GM12891 (cell line): ENCODE data around the gene MOB3B.

ENCODE experiments used
- PAX5 ChIP-seq: IDR thresholded peaks from 2 replicates; pipeline ENCODE4 v1.6.1; 2011; ENCODE audit warnings: low read length, moderate library complexity, mild to moderate bottlenecking; ENCODE audit not compliant: insufficient read depth, severe bottlenecking
- POLR2A ChIP-seq: IDR thresholded peaks from 2 replicates; pipeline ENCODE4 v1.6.1; 2011; ENCODE audit warnings: low read depth, low read length, control low read depth
- POLR2AphosphoS5 ChIP-seq: IDR thresholded peaks from 2 replicates; pipeline ENCODE4 v1.6.1; 2011; ENCODE audit warnings: low read depth, low read length, control low read depth
- SPI1 ChIP-seq: IDR thresholded peaks from 2 replicates; pipeline ENCODE4 v1.6.1; 2011; ENCODE audit warnings: low read depth, low read length, control low read depth

DNA sequence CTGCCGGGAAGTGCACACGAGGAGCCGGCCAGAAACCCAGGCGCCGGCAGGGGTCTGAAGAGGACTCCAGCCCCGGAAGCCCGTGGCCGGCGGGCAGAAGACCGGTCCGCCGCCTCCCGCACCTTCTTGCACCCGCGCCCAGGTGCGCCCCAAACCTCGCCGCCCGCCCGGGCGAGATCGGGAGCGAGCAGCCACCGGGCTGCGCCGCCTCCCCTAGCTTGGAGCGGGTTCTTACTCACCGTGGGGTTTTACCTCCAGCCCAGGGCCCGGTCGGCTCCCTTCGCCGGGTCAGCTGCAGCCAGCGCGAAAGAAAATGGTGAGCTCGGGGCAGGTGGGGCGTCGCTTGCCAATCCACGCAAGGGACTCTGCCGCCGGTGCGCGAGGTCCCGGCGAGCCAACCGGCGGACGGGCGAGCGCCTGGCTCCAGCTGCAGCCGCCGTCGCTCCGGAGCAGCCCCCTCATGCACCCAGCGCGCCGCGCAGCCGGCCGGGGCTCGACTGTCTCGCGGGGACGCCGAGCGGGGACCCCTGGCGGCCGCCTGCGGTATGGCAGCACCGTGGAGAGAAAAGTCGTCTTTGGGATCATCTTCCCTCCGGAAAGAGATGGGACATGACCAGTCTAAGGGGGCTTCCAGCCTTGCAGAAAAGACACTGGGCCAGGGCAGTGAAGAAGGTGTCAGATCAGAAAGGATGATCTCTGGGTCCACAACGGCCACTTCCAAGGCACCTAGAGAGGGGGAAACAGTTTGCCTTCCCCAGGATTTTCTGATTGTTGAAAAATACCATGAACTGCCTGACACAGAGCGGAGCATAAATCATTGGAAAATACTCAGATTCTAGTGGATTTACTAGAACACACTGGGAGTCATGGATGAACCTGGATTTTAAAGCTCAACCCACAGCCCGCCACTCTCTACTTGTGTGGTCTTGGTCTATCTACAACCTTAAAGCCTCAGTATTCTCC, at the start of gene MOB3B:
- TF ChIP-seq POLR2A: no peak
- TF ChIP-seq SPI1: no peak
- no peak for TF ChIP-seq POLR2AphosphoS5
- TF ChIP-seq PAX5: no peak
